HG03103 (cell line): ENCODE measurements around the gene DOCK10.

Source experiments
- ATAC-seq: cut with Tn5 transposase; IDR thresholded peaks from one replicate; pipeline ENCODE4 v1.9.1; 2021; ENCODE audit warnings: low read depth; ENCODE audit not compliant: unreplicated experiment

The DOCK10 gene

GRCh38 chr2:224847381-224847780 is 194.9 kb downstream of the DOCK10 start:
- ATAC-seq = no peak

- no peak for ATAC-seq
Measured at GRCh38 chr2:224846686-224847085, 195.6 kb downstream of the DOCK10 start.

- no peak for ATAC-seq
Measured at GRCh38 chr2:224846161-224846560, 196.1 kb downstream of the DOCK10 start.

GRCh38 chr2:224843141-224843540 is 199.1 kb downstream of the DOCK10 start:
- no peak for ATAC-seq

- no peak for ATAC-seq
Measured at GRCh38 chr2:224841910-224842309, 200.4 kb downstream of the DOCK10 start.

GRCh38 chr2:224838335-224838734 is 203.9 kb downstream of the DOCK10 start:
- ATAC-seq = no peak

- ATAC-seq = no peak
Measured at GRCh38 chr2:224837558-224837957, 204.7 kb downstream of the DOCK10 start.

- ATAC-seq = no peak
Measured at GRCh38 chr2:224837066-224837465, 205.2 kb downstream of the DOCK10 start.

GRCh38 chr2:224836263-224836662 is 206.0 kb downstream of the DOCK10 start:
- ATAC-seq = no peak

GRCh38 chr2:224835405-224835804 is 206.9 kb downstream of the DOCK10 start:
- ATAC-seq = no peak

GRCh38 chr2:224833986-224834385 is 208.3 kb downstream of the DOCK10 start:
- no peak for ATAC-seq

GRCh38 chr2:224832207-224832606 is 210.1 kb downstream of the DOCK10 start:
- ATAC-seq = no peak

- no peak for ATAC-seq
Measured at GRCh38 chr2:224831530-224831929, 210.7 kb downstream of the DOCK10 start.

- ATAC-seq = no peak
Measured at GRCh38 chr2:224820283-224820991, 221.8 kb downstream of the DOCK10 start.

- ATAC-seq = no peak
Measured at GRCh38 chr2:224819075-224819474, 223.2 kb downstream of the DOCK10 start.

GRCh38 chr2:224817676-224818075 is 224.6 kb downstream of the DOCK10 start:
- ATAC-seq = no peak

GRCh38 chr2:224816816-224817215 is 225.5 kb downstream of the DOCK10 start:
- ATAC-seq = no peak

GRCh38 chr2:224813578-224813977 is 228.7 kb downstream of the DOCK10 start:
- no peak for ATAC-seq

- no peak for ATAC-seq
Measured at GRCh38 chr2:224807153-224807964, 234.9 kb downstream of the DOCK10 start.

- no peak for ATAC-seq
Measured at GRCh38 chr2:224803930-224804329, 238.3 kb downstream of the DOCK10 start.

- ATAC-seq = no peak
Measured at GRCh38 chr2:224802407-224802806, 239.9 kb downstream of the DOCK10 start.

GRCh38 chr2:224801360-224801759 is 240.9 kb downstream of the DOCK10 start:
- no peak for ATAC-seq
